Osteoblast (primary cell): ENCODE measurements around the gene SLC24A3. TPM values are rescaled to one million over a fixed set of nuclear protein-coding genes. Genes with fewer than 3 reads are reported as not detected.
"Not testable (repeated sequence)": the region's sequence is repeated elsewhere in the genome, so short reads cannot be mapped to it uniquely, and the experiment has no call there.

Experiments used
- DNase-seq: peaks from one replicate; pipeline ENCODE4 v3.0.0; 2011; ENCODE audit warnings: low spot score, mixed read lengths; ENCODE audit not compliant: insufficient read length; ENCODE audit errors: missing footprints
- H2AFZ ChIP-seq: 2 replicates; pipeline ENCODE4 v1.6.0; 2011; ENCODE audit warnings: mild to moderate bottlenecking, low read length
- H3K27ac ChIP-seq: 2 replicates; pipeline ENCODE4 v1.5.1; 2011; ENCODE audit warnings: mild to moderate bottlenecking, low read depth, low read length, moderate library complexity
- H3K27me3 ChIP-seq: 2 replicates; pipeline ENCODE4 v1.6.0; 2012; ENCODE audit warnings: mild to moderate bottlenecking, control low read depth, inconsistent platforms, low read length, moderate library complexity; ENCODE audit not compliant: insufficient read depth
- H3K36me3 ChIP-seq: 2 replicates; pipeline ENCODE4 v1.5.1; 2011; ENCODE audit warnings: mild to moderate bottlenecking, low read length, control low read depth, moderate library complexity; ENCODE audit not compliant: insufficient read depth
- H3K4me1 ChIP-seq: 2 replicates; pipeline ENCODE4 v1.5.1; 2011; ENCODE audit warnings: mild to moderate bottlenecking, low read length, control low read depth, moderate library complexity; ENCODE audit not compliant: insufficient read depth
- H3K4me2 ChIP-seq: 2 replicates; pipeline ENCODE4 v1.6.0; 2011; ENCODE audit warnings: mild to moderate bottlenecking, low read length; ENCODE audit not compliant: insufficient read depth
- H3K4me3 ChIP-seq: fragments of 200-600 bp; sonication (generic); 3 replicates; pipeline ENCODE4 v1.5.1; 2012; ENCODE audit warnings: mild to moderate bottlenecking, low read length, inconsistent platforms; ENCODE audit not compliant: insufficient read depth
- H3K79me2 ChIP-seq: 2 replicates; pipeline ENCODE4 v1.6.0; 2012; ENCODE audit warnings: mild to moderate bottlenecking, low read length, control low read depth, inconsistent platforms; ENCODE audit not compliant: insufficient read depth
- H3K9me3 ChIP-seq: 2 replicates; pipeline ENCODE4 v1.5.1; 2011; ENCODE audit warnings: low read depth, low read length, control low read depth
- H4K20me1 ChIP-seq: 2 replicates; pipeline ENCODE4 v1.6.0; 2012; ENCODE audit warnings: mild to moderate bottlenecking, low read length, control low read depth; ENCODE audit not compliant: insufficient read depth
- CTCF ChIP-seq: IDR thresholded peaks from 2 replicates; pipeline ENCODE4 v1.5.1; 2011; ENCODE audit warnings: mild to moderate bottlenecking, low read depth, low read length, moderate library complexity; ENCODE audit errors: extremely low read depth
- total RNA-seq: library from RNA; depleted of rRNA; stranded (reverse); fragments of >200 nt; gene quantifications from 2 replicates; pipeline ENCODE4 v1.2.3, GENCODE V29; 2012

SLC24A3 gene
- total RNA-seq, 1 donor = 1.1 TPM

GRCh38 chr20:19750101-19750606 lies 537.7 kb downstream of the SLC24A3 start:
- Histone ChIP-seq H3K9me3 (peaks cover 2% of the 10 kb centered on the region), H3K4me1 (no peaks in the 10 kb centered on the region), H2AFZ (no peak overlapping the region), H3K27me3 (peaks cover 4% of the 10 kb centered on the region), H3K27ac (no peak overlapping the region), H4K20me1 (no peaks in the 10 kb centered on the region), H3K4me2 (no peak overlapping the region), H3K4me3 (no peak overlapping the region), H3K36me3 (no peaks in the 10 kb centered on the region), H3K79me2 (no peaks in the 10 kb centered on the region)
- DNase-seq = no peak
- no peak for TF ChIP-seq CTCF

- Histone ChIP-seq H2AFZ (no peak overlapping the region), H4K20me1 (no peaks in the 10 kb centered on the region), H3K4me3 (no peak overlapping the region), H3K4me1 (no peaks in the 10 kb centered on the region), H3K36me3 (no peaks in the 10 kb centered on the region), H3K79me2 (no peaks in the 10 kb centered on the region), H3K27ac (no peak overlapping the region), H3K9me3 (no peaks in the 10 kb centered on the region), H3K27me3 (peaks cover 4% of the 10 kb centered on the region), H3K4me2 (no peak overlapping the region)
- no peak for DNase-seq
- no peak for TF ChIP-seq CTCF
Measured at GRCh38 chr20:19750907-19751636, 538.6 kb downstream of the SLC24A3 start.

GRCh38 chr20:19754201-19754600 lies 541.8 kb downstream of the SLC24A3 start:
- not testable (repeated sequence) for H2AFZ ChIP-seq, H4K20me1 ChIP-seq, H3K27ac ChIP-seq, DNase-seq, H3K4me2 ChIP-seq, H3K9me3 ChIP-seq, H3K79me2 ChIP-seq, H3K36me3 ChIP-seq, H3K27me3 ChIP-seq, H3K4me3 ChIP-seq
- H3K4me1 ChIP-seq = peaks cover 14% of the 10 kb centered on the region

- Histone ChIP-seq H3K27me3 (no peaks in the 10 kb centered on the region), H3K27ac (peak overlapping the region; percentile 69), H3K9me3 (no peaks in the 10 kb centered on the region), H3K79me2 (peaks cover 5% of the 10 kb centered on the region), H3K4me1 (peaks cover 22% of the 10 kb centered on the region), H3K4me2 (peak overlapping the region; percentile 95), H3K36me3 (no peaks in the 10 kb centered on the region), H2AFZ (peak overlapping the region; percentile 84), H3K4me3 (peak overlapping the region; percentile 93), H4K20me1 (peaks cover 14% of the 10 kb centered on the region)
- DNase-seq = peak; percentile 66
- no peak for TF ChIP-seq CTCF
Measured at GRCh38 chr20:19756761-19757486, 544.5 kb downstream of the SLC24A3 start.
